Dedifferentiated amniotic fluid mesenchymal stem cell (primary cell): ENCODE results near the gene THEM5.

Experiments
- DNase-seq: peaks from one replicate; pipeline ENCODE4 v3.0.0-alpha.2; 2016; ENCODE audit errors: extremely low spot score

The THEM5 gene

DNA sequence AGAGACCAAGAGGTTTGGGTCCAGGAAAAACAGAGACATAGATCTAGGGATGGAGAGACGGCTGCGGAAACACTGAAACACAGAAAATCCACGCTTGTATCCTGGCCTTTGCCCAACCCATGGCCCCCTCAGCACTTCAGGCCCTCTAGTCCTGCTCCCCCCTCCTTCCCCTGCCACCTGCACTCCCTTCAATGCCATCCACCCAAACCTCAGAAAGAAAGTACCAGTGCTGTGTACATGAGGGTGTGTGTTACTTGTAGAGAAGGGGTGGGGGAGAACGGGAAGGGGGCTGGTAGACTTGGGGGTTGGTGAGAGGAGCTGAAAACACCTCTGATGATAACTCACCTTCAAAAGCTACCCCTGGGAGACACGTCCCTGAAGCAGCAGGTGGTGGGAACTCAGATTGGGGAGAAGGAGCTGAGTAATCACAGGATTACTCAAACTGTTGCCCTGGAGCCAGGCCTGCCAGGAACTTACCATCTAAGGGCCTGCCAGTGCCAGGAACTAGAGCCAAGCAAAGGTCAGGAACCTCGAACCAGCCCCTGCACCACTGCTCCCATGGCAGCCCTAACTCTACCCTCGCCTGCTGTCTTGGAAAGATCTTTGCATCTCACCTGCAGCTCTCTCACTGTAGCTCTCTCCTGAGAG, 33.4 kb downstream of the THEM5 start:
- no peak for DNase-seq

- no peak for DNase-seq
Measured at GRCh38 chr1:151819227-151819835, 34.2 kb downstream of the THEM5 start.

GRCh38 chr1:151817353-151817730, 36.2 kb downstream of the THEM5 start:
- no peak for DNase-seq

DNA sequence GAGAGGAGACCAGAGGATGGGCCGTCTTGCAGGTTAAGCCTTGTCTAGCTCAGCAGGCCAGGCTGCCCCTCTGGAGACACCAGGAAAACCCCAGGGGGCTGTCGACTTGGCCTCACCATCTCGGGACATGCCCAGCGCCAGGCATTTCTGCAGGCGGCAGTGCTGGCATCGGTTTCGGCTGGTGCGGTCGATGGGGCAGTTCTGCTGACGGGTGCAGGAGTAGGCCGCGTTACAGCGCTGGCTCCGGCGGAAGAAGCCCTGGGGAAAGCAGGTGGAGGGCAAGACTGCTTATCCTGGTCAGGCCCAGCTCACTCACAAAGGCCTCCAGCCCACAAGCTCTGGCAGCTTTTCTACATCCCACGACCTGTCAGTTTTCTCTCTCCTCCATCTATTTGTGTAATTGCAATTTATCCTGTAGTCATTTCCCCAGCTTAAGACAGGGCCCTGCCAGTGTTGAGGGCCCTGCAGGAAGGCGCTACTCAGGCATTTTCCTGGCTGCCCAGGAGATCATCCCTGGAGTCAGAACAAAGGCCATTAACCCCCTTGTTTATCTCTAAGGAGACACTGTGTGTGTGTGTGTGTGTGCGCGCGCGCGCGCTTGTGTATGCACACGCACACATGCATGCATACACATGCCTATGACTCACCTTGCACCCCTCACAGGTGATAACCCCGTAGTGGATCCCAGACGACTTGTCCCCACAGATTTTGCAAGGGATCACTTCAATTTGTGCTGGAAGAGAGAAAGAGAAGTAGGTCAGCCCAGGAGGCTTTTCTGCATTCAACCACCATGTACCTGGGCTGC, 36.8 kb downstream of the THEM5 start:
- no peak for DNase-seq

- no peak for DNase-seq
Measured at GRCh38 chr1:151815716-151816327, 37.7 kb downstream of the THEM5 start.

GRCh38 chr1:151814971-151815545, 38.5 kb downstream of the THEM5 start:
- no peak for DNase-seq

DNA sequence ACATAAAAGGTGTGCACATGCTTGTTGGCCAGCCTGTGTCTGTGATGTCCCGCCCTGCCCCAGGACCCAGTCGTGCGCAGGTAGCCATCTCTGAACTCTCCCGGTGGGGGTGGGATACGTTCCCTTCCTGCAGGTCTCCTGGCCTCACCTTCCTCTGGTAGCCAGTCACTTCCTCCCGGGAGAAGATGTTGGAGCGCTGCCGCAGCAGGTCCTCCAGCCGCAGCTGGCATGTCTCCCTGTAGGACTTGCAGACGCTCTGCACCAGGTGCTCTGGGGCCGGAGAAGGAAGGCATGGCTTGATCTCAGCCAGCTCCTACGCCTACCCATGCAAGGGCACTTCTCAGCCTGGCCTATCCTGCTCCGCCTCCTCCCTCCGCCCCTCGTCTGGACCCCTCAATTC, 39.1 kb downstream of the THEM5 start:
- no peak for DNase-seq

- DNase-seq, result no peak
Measured at GRCh38 chr1:151813271-151813977, 40.1 kb downstream of the THEM5 start.

- DNase-seq, result no peak
Measured at GRCh38 chr1:151811181-151811580, 42.3 kb downstream of the THEM5 start.

DNA sequence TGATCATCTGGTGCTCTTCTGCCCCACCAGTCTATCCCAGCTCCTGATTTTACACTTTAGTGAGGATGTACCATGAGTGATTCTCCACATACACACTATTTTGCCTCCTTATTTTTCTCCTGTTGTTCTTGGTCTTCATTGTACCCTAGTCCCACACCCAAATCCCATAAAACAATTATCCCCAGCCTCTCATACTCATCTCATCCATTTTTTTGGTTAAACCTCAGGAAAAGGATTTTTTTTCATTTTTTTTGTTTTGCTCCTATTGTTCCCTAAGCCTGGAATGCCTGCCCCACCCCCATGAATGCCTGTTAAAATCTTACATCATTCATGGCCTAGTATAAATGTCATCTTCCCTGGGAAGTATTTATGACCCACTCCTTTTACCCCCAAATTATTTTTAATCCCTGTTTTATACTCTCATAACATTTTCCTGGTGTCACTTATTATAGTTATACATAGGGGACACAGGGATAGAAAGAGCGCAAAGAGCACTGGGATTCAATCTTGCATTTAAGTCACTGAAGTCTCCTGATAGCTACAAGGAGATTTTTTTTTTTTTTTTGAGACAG, 43.4 kb downstream of the THEM5 start:
- DNase-seq, result no peak

DNA sequence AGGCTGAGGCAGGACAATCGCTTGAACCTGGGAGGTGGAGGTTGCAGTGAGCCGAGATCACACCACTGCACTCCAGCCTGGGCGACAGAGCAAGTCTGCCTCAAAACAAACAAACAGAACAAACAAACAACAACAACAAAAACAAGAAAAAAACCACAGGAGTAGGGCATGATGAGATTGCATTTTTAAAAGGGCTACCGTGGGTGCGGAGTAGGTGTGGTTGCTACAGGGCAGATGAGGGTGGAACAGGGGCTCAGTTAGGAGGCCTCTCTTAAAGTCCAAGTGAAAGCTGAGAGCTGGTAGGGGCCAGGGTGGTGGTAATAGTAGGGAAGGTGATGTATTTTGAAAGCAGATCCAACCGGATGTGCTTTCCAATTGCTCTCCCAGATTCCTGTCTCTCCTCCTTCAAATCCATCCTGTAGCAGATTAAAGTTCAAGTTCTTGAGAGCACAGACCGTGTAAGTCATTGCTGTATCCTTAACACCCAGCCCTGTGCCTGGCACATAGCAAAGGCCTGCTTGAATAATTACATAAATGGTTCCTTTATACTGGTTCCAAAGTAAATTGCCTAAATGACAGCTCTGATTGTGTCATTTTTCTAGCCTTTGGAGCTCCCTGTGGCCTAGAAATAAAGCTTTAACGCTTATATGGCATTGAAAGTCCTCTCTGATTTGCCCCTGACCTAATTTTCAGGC, 44.1 kb downstream of the THEM5 start:
- DNase-seq, result no peak

DNA sequence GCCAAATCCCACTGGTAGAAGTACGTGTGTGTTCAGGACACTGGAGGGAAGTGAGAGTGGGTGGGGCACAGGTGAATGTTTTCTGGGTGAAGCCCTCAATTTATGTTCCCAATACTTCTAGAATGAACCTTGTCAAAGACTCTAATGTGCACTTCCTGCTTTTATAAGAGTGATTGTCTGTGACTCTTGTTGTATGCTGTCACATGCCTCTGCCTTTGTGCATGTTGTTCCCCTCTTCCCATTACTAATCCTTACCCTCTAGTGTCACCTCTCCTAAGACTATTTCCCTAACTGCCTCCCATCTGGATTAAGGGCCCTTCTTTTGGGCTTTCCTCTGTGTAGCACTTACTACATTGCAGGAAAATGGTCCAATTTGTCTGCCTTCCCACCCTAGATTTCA, 45.7 kb downstream of the THEM5 start:
- DNase-seq, result no peak

DNA sequence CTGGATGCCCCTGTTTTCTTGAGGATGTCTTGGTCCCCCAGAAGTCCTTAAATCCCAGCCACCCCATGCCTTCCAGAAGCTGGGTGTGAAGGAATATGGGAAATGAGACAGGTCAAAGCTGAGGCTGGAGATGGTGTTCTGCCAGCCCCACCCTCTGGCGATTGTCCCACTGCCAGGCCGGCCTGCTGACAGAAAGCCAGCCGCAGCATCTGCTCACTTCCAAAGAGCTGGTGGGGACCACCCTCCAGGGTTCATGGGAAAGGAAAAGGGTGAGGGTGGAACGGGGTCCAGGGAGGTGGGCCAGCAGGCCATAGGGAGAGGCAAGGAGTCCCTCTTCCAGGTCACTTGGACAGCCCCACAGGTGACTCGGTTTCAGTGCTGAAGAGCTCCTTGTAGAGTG, 46.4 kb downstream of the THEM5 start:
- DNase-seq, result no peak

DNA sequence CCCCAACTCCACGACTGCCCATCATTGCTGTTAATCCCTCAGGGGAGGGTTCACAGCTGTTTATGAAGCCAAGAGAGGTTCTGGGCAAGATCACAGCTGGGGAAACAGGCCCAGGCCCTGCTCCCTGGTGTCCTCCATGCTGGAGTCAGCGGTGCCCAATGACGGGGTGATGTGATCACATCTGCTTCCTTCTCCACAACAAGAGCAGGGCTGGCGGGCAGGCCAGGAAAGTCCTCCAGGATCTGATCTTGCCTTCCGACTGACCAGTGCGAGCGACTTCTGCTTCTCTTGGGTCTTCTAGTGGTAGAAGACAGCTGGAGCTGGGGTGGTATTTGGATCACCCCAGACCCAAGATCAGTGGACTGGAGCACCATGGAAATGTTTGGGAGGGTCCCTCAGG, 47.3 kb downstream of the THEM5 start:
- DNase-seq, result no peak

DNA sequence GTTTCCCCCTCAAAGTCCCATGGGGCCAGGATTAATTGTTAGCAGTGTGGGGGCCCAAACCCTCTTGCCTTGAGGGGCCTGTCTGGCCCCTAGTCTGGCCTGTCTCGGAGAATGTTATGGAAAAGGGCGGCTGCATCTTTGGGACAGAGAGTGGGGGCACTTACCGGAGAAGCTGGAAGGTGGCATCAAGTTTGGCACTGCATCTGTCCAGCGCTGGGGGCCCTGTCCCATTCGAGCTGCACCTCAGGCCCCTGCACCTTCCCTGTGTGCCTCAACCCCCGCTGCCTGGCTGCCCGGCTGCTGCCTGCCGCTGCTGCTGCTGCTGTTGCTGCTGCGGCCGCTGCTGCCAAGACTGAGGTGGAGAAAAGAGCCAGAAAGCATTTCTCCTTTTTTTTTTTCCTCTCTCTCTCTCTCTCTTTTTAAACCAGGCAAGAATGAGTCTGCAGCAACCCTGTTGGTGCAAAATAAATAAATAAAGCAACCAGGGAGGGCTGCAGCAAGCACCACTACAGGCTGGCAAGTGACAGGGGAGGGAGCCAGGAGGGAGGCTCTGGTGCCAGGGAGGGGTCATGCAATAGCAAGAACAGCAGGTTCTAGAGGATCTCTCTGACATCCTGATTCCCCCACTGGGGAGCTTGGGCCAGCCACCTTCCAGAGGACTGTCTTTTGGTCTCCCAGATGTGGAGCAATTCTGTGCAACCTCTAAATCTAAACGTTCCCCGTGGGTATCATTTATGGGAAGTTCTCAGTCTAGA, 48.3 kb downstream of the THEM5 start, which contains the start of gene LINGO4:
LINGO4 (minus strand) TSS at position 354 of the 755 bp plus-strand sequence. CDS start 2,715 bp downstream, outside the sequence.
- DNase-seq, result no peak

- no peak for DNase-seq
Measured at GRCh38 chr1:151803915-151804314, 49.6 kb downstream of the THEM5 start.

GRCh38 chr1:151803164-151803563, 50.3 kb downstream of the THEM5 start:
- DNase-seq, result no peak

DNA sequence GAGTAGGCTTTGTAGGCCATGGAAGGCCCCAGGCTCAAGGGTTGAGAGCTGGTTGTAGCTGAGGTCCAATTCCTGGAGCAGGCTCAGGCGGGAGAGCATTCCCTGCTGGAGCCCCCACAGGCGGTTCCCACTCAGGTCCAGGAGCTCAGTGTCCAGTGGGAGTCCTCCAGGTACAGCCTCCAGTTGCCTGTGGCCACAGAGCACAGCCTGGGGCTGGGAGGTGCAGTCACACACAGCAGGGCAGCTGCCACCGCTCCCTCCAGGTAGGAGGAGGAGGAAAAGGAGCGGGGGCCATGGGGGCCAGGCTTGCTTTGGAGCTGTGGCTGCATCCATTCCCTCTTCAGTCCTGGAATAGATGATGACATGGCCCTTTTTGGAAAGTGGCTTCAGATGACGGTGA, 51.1 kb downstream of the THEM5 start:
- no peak for DNase-seq

- DNase-seq, result no peak
Measured at GRCh38 chr1:151801846-151802245, 51.7 kb downstream of the THEM5 start.

- DNase-seq, result no peak
Measured at GRCh38 chr1:151801310-151801820, 52.1 kb downstream of the THEM5 start.
